PC-3 (cell line): Measurements from ENCODE around the gene TMCC2. TPM values are rescaled to one million over a fixed set of nuclear protein-coding genes. Genes with fewer than 3 reads are reported as not detected.
A peak's percentile ranks its signal among the peaks of the same experiment; 100 is the strongest.

ENCODE experiments used
- ATAC-seq: fragments of 200-7000 bp; cut with Tn5 transposase; 2 replicates; pipeline ENCODE4 v1.9.1; 2020; ENCODE audit warnings: mild to moderate bottlenecking, moderate library complexity
- BruUV-seq: library from RNA; stranded (reverse); fragments of 400-500 nt; replicated peaks from 2 replicates; lab custom pipeline; 2021; lab: Mats Ljungman, UMichigan
- CTCF ChIA-PET: fragments of 300-600 bp; sonication (Branson Sonifier 250); formaldehyde crosslinking; loops from one replicate; lab custom pipeline; 2022; ENCODE audit warnings: antibody characterized with exemption; lab: Charles Lee
- POLR2A ChIA-PET: fragments of 300-600 bp; sonication (Branson Sonifier 250); formaldehyde crosslinking; loops from one replicate; lab custom pipeline; 2022; ENCODE audit warnings: antibody characterized with exemption; ENCODE audit not compliant: unreplicated experiment; lab: Charles Lee
- DNase-seq: peaks from one replicate; pipeline ENCODE4 v3.0.0-alpha.2; 2015
- H2AFZ ChIP-seq: fragments of 300-600 bp; sonication (generic); 2 replicates; pipeline ENCODE4 v1.6.0; 2016; ENCODE audit warnings: antibody characterized with exemption, low read length
- H3F3A ChIP-seq: fragments of 300-600 bp; sonication (generic); one replicate; pipeline ENCODE4 v1.6.0; 2017; ENCODE audit warnings: antibody characterized with exemption, low read length, control low read depth, mild to moderate bottlenecking; ENCODE audit not compliant: unreplicated experiment
- H3K27ac ChIP-seq: fragments of 300-600 bp; sonication (generic); 2 replicates; pipeline ENCODE4 v1.5.1; 2016; ENCODE audit warnings: mild to moderate bottlenecking, low read length
- H3K27me3 ChIP-seq: fragments of 300-600 bp; sonication (generic); 2 replicates; pipeline ENCODE4 v1.6.1; 2016; ENCODE audit warnings: low read length, mixed read lengths
- H3K36me3 ChIP-seq: fragments of 300-600 bp; sonication (generic); 2 replicates; pipeline ENCODE4 v1.6.1; 2016; ENCODE audit warnings: low read depth, mixed run types, low read length, mixed read lengths
- H3K4me1 ChIP-seq: fragments of 300-600 bp; sonication (generic); 2 replicates; pipeline ENCODE4 v1.5.1; 2016; ENCODE audit warnings: low read length; ENCODE audit not compliant: insufficient read depth
- H3K4me2 ChIP-seq: fragments of 300-600 bp; sonication (generic); 2 replicates; pipeline ENCODE4 v1.6.0; 2016; ENCODE audit warnings: low read length
- H3K4me3 ChIP-seq: fragments of 300-600 bp; sonication (generic); 2 replicates; pipeline ENCODE4 v1.5.1; 2016; ENCODE audit warnings: mild to moderate bottlenecking, low read length, mixed read lengths
- H3K79me2 ChIP-seq: fragments of 300-600 bp; sonication (generic); 2 replicates; pipeline ENCODE4 v1.6.1; 2017; ENCODE audit warnings: low read length, mixed read lengths
- H3K9ac ChIP-seq: fragments of 300-600 bp; sonication (generic); 2 replicates; pipeline ENCODE4 v1.6.0; 2016; ENCODE audit warnings: mild to moderate bottlenecking, low read length
- H3K9me2 ChIP-seq: fragments of 300-600 bp; sonication (generic); replicated peaks from 2 replicates; pipeline ENCODE4 v1.6.1; 2016; ENCODE audit warnings: mixed run types, low read length, mixed read lengths
- H3K9me3 ChIP-seq: fragments of 300-600 bp; sonication (generic); 2 replicates; pipeline ENCODE4 v1.6.1; 2016; ENCODE audit warnings: low read length, mixed read lengths
- H4K20me1 ChIP-seq: fragments of 300-600 bp; sonication (generic); 2 replicates; pipeline ENCODE4 v1.6.1; 2016; ENCODE audit warnings: low read length, mixed read lengths
- EZH2 ChIP-seq: fragments of 300-600 bp; sonication (generic); IDR thresholded peaks from one replicate; pipeline ENCODE4 v1.6.1; 2017; ENCODE audit warnings: antibody characterized with exemption, mild to moderate bottlenecking, low read length; ENCODE audit not compliant: unreplicated experiment
- EZH2phosphoT487 ChIP-seq: fragments of 300-600 bp; sonication (generic); IDR thresholded peaks from 2 replicates; pipeline ENCODE4 v1.6.1; 2018; ENCODE audit warnings: mild to moderate bottlenecking, antibody characterized with exemption, low read length, borderline replicate concordance
- intact Hi-C: fragments of 100-400 bp; cut with micrococcal nuclease; formaldehyde crosslinking; loops from 2 replicates; pipeline ENCODE4 v1.9.0; 2023
- total RNA-seq: library from RNA; depleted of rRNA; stranded (reverse); fragments of >200 nt; gene quantifications from 2 replicates; pipeline ENCODE4 v1.2.3, GENCODE V29; 2014
- TF ChIP-seq, protein P1 (sequence below): fragments of 300-600 bp; sonication (generic); conservative IDR thresholded peaks from 2 replicates; pipeline ENCODE4 v1.5.1; 2017; ENCODE audit warnings: antibody characterized with exemption, low read depth, mild to moderate bottlenecking, low read length

The TMCC2 gene
- total RNA-seq, 1 experiment from 2014 or later: 8.7 TPM

DNA sequence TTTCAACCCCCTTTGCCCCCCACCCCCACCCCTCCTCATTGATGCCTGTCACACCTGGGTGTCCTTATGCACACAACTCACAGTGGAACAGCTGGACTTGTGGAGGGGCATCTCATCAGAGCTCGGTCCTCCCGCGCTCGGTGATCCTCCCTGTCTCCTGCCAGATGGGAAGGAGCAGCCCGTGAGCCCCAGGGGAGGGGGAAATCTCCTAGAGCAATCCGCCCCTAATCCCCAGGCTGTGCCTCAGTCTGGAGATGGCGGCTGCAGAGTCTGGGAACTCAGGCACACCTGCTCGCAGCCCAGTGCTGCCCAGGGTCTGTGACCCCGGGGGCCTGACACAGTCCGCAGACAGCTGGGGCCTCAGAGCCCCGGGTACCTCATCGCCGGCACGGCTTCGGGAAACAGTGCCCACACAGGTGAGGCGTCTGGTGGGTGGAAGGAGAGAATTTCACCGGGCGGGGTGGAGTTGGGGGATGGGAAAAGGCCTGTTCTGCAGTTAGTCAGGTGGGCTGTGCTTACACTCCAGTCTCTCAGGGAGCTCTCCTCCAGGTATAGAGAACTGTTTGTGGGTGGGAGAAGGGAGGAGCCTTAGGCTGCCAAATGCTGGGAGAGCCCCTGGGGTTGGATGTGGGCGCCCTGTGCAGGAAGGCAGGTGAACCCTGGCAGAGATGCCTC, 29.3 kb downstream of the TMCC2 start:
- Histone ChIP-seq H3K79me2 (no peaks in the 10 kb centered on the region), H4K20me1 (no peaks in the 10 kb centered on the region), H3K9me3 (no peaks in the 10 kb centered on the region), H3K4me1 (peaks cover 17% of the 10 kb centered on the region), H3K4me2 (no peak overlapping the region), H3K27me3 (no peaks in the 10 kb centered on the region), H2AFZ (no peak overlapping the region), H3K4me3 (no peak overlapping the region), H3K36me3 (no peaks in the 10 kb centered on the region), H3K27ac (no peak overlapping the region), H3K9me2 (no peaks in the 10 kb centered on the region), H3K9ac (no peak overlapping the region), H3F3A (no peaks in the 10 kb centered on the region)
- TF ChIP-seq EZH2 (no peak), EZH2phosphoT487 (no peak)
- TF ChIP-seq, protein P1, sequence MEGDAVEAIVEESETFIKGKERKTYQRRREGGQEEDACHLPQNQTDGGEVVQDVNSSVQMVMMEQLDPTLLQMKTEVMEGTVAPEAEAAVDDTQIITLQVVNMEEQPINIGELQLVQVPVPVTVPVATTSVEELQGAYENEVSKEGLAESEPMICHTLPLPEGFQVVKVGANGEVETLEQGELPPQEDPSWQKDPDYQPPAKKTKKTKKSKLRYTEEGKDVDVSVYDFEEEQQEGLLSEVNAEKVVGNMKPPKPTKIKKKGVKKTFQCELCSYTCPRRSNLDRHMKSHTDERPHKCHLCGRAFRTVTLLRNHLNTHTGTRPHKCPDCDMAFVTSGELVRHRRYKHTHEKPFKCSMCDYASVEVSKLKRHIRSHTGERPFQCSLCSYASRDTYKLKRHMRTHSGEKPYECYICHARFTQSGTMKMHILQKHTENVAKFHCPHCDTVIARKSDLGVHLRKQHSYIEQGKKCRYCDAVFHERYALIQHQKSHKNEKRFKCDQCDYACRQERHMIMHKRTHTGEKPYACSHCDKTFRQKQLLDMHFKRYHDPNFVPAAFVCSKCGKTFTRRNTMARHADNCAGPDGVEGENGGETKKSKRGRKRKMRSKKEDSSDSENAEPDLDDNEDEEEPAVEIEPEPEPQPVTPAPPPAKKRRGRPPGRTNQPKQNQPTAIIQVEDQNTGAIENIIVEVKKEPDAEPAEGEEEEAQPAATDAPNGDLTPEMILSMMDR: no peak
- intact Hi-C loops: loop anchor here (1.0 to 5.0 kb wide), 9 partner anchors 28 to 450 kb away; partner anchors contain the start of gene DSTYK
- POLR2A ChIA-PET: no interaction called here
- CTCF ChIA-PET: interaction anchor here (1.2 to 3.1 kb wide), 4 partner anchors 16 to 268 kb away, joined by 5 to 22 read pairs (median 8); partner anchors contain the start of gene TMCC2
- ATAC-seq (no peak), DNase-seq (no peak)
- BruUV-seq: no TSS peak

DNA sequence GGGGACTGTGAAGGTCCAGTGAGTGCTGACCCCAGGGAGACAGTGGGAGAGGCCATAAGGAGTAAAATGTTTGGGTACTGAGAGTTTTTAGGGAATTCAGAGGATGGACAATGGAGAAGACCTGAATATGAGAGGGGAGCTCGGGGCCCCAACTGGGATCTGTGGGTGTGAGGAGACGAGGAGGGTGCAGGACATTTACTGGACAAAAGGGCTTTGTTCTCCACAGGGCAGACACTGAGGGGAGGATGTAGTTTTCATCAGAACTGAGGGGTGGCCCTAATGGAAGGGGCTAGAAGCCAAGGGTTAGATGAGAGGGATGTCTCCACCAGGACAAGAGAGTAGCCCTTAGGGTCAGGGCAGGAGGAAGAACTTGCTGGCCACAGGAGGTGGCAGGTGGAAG, 30.0 kb downstream of the TMCC2 start:
- H3K36me3 ChIP-seq: no peaks in the 10 kb centered on the region
- no peaks in the 10 kb centered on the region for H3K27me3 ChIP-seq
- no peak overlapping the region for H3K4me2 ChIP-seq
- H3K9me3 ChIP-seq: no peaks in the 10 kb centered on the region
- no peak overlapping the region for H2AFZ ChIP-seq
- no peak overlapping the region for H3K9ac ChIP-seq
- peaks cover 20% of the 10 kb centered on the region for H3K4me1 ChIP-seq
- ChIA-PET POLR2A (no interaction called here), CTCF (interaction anchor here (0.6 to 3.1 kb wide), 2 partner anchors 29 to 201 kb away, joined by 4 to 22 read pairs; partner anchors contain the start of gene TMCC2)
- H3K9me2 ChIP-seq: no peaks in the 10 kb centered on the region
- no peak for ATAC-seq
- no peak for TF ChIP-seq EZH2
- H3F3A ChIP-seq: no peaks in the 10 kb centered on the region
- DNase-seq: no peak
- H4K20me1 ChIP-seq: no peaks in the 10 kb centered on the region
- intact Hi-C loops: loop anchor here (5.0 kb wide), 4 partner anchors 80 to 450 kb away; no protein-coding TSS in a partner anchor
- no peak overlapping the region for H3K27ac ChIP-seq
- no peak overlapping the region for H3K4me3 ChIP-seq
- BruUV-seq: no TSS peak
- no peaks in the 10 kb centered on the region for H3K79me2 ChIP-seq

DNA sequence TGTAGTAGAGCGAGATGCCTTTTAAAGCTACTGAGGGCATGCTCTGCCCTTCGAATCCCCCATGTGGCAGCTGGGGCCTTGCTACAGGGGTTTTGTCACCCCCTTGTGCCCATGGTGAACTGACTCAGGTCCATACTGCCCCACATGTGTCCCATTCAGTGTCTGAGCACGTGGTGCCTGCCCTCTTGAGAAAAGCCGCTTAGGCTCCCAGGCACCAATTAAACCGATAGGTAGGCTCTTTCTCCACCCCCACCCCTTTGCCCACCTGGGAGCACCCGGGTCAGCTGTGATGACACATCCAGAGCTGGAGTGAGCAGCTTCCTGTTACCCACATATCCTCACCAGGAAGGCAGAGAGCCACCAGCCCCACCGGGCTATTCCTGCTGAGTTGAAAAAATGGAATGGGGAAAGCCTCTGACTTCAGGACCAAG, 30.5 kb downstream of the TMCC2 start:
- Histone ChIP-seq H3K9me2 (no peaks in the 10 kb centered on the region), H3K27ac (peak overlapping the region; percentile 47), H3F3A (no peaks in the 10 kb centered on the region), H2AFZ (peak overlapping the region; percentile 72), H4K20me1 (no peaks in the 10 kb centered on the region), H3K4me2 (peak overlapping the region; percentile 57), H3K4me1 (peaks cover 20% of the 10 kb centered on the region), H3K9ac (no peak overlapping the region), H3K4me3 (no peak overlapping the region), H3K9me3 (no peaks in the 10 kb centered on the region), H3K79me2 (no peaks in the 10 kb centered on the region), H3K27me3 (no peaks in the 10 kb centered on the region), H3K36me3 (no peaks in the 10 kb centered on the region)
- BruUV-seq: no TSS peak
- DNase-seq (peak; percentile 24), ATAC-seq (peak; percentile 15; the same call in 1 of the 2 replicates)
- ChIA-PET POLR2A (no interaction called here), CTCF (interaction anchor here (0.6 to 3.1 kb wide), 4 partner anchors 13 to 873 kb away, joined by 3 to 22 read pairs (median 4); partner anchors contain the start of gene TMCC2)
- intact Hi-C loops: loop anchor here (5.0 kb wide), 4 partner anchors 81 to 451 kb away; no protein-coding TSS in a partner anchor
- no peak for TF ChIP-seq EZH2phosphoT487
- no peak for TF ChIP-seq EZH2
- TF ChIP-seq, protein P1: no peak
